WTC11 (cell line): ENCODE measurements around the gene C19orf67. TPM values are rescaled to one million over a fixed set of nuclear protein-coding genes. Genes with fewer than 3 reads are reported as not detected.
A peak's percentile ranks its signal among the peaks of the same experiment; 100 is the strongest.

Experiments used
- ATAC-seq: fragments of 200-7000 bp; cut with Tn5 transposase; 2 replicates; pipeline ENCODE4 v1.10.0; 2021; ENCODE audit warnings: mild to moderate bottlenecking, moderate library complexity
- CTCF ChIA-PET: fragments of 300-600 bp; sonication (Branson Sonifier 250); formaldehyde crosslinking; loops from one replicate; lab custom pipeline; 2021; ENCODE audit warnings: antibody characterized with exemption; lab: Charles Lee
- POLR2A ChIA-PET: fragments of 350-600 bp; sonication (Branson Sonifier 250); formaldehyde crosslinking; loops from one replicate; lab custom pipeline; 2021; ENCODE audit warnings: antibody characterized with exemption; lab: Charles Lee
- DNase-seq: peaks from one replicate; pipeline ENCODE4 v3.0.0; 2021; ENCODE audit warnings: low spot score
- H3K27ac Mint-ChIP-seq: 2 replicates; pipeline ENCODE4 v1.8.0; 2021; ENCODE audit warnings: mixed read lengths
- H3K27me3 Mint-ChIP-seq: 2 replicates; pipeline ENCODE4 v1.8.0; 2021; ENCODE audit warnings: low read depth, mild to moderate bottlenecking, moderate library complexity, mixed read lengths
- H3K36me3 Mint-ChIP-seq: 2 replicates; pipeline ENCODE4 v1.8.0; 2021; ENCODE audit warnings: mixed read lengths
- H3K4me1 Mint-ChIP-seq: 2 replicates; pipeline ENCODE4 v1.8.0; 2022; ENCODE audit warnings: mixed read lengths
- H3K4me3 Mint-ChIP-seq: 2 replicates; pipeline ENCODE4 v1.8.0; 2021; ENCODE audit warnings: mild to moderate bottlenecking, moderate library complexity, mixed read lengths
- H3K9me3 Mint-ChIP-seq: 2 replicates; pipeline ENCODE4 v1.8.0; 2021; ENCODE audit warnings: mixed read lengths
- E2F4 ChIP-seq: sonication (generic); formaldehyde crosslinking; IDR thresholded peaks from 2 replicates; pipeline ENCODE4 v1.8.1; 2022; ENCODE audit warnings: low read depth, mild to moderate bottlenecking, moderate library complexity, missing genetic modification reagents, borderline replicate concordance
- EMX1 ChIP-seq: fragments of 250-450 bp; sonication (Bioruptor Pico); IDR thresholded peaks from 2 replicates; pipeline ENCODE4 v1.8.0; 2021; ENCODE audit warnings: mild to moderate bottlenecking
- ERG ChIP-seq: fragments of 250-450 bp; sonication (Bioruptor Pico); IDR thresholded peaks from 2 replicates; pipeline ENCODE4 v1.8.0; 2021; ENCODE audit warnings: mild to moderate bottlenecking
- FOXK1 ChIP-seq: sonication (generic); formaldehyde crosslinking; IDR thresholded peaks from 2 replicates; pipeline ENCODE4 v1.8.0; 2022; ENCODE audit warnings: mild to moderate bottlenecking, moderate library complexity, missing genetic modification reagents
- GABPB1 ChIP-seq: sonication (generic); formaldehyde crosslinking; IDR thresholded peaks from 2 replicates; pipeline ENCODE4 v1.8.1; 2023; ENCODE audit warnings: mild to moderate bottlenecking, missing genetic modification reagents
- GTF2I ChIP-seq: fragments of 250-450 bp; sonication (Bioruptor Pico); conservative IDR thresholded peaks from 2 replicates; pipeline ENCODE4 v1.4.0; 2021; ENCODE audit warnings: mild to moderate bottlenecking
- HMGXB4 ChIP-seq: sonication (generic); formaldehyde crosslinking; IDR thresholded peaks from 2 replicates; pipeline ENCODE4 v1.8.1; 2023; ENCODE audit warnings: mild to moderate bottlenecking, moderate library complexity, missing genetic modification reagents
- IRF1 ChIP-seq: sonication (generic); formaldehyde crosslinking; IDR thresholded peaks from 2 replicates; pipeline ENCODE4 v1.8.0; 2023; ENCODE audit warnings: missing genetic modification reagents
- IRF2 ChIP-seq: sonication (generic); formaldehyde crosslinking; IDR thresholded peaks from 2 replicates; pipeline ENCODE4 v1.8.0; 2022; ENCODE audit warnings: low read depth, missing genetic modification reagents, borderline replicate concordance
- MAX ChIP-seq: sonication (generic); formaldehyde crosslinking; IDR thresholded peaks from 2 replicates; pipeline ENCODE4 v1.8.0; 2022; ENCODE audit warnings: mild to moderate bottlenecking, missing genetic modification reagents
- MYBL2 ChIP-seq: sonication (generic); formaldehyde crosslinking; IDR thresholded peaks from 2 replicates; pipeline ENCODE4 v1.8.1; 2023; ENCODE audit warnings: mild to moderate bottlenecking, moderate library complexity, missing genetic modification reagents
- NFE2L1 ChIP-seq: sonication (generic); formaldehyde crosslinking; IDR thresholded peaks from 2 replicates; pipeline ENCODE4 v1.8.1; 2023; ENCODE audit warnings: missing genetic modification reagents
- NFYB ChIP-seq: sonication (generic); formaldehyde crosslinking; conservative IDR thresholded peaks from 2 replicates; pipeline ENCODE4 v1.8.0; 2022; ENCODE audit warnings: low read depth, missing genetic modification reagents
- NR2C2 ChIP-seq: sonication (generic); formaldehyde crosslinking; IDR thresholded peaks from 2 replicates; pipeline ENCODE4 v1.8.0; 2022; ENCODE audit warnings: mild to moderate bottlenecking, missing genetic modification reagents
- PRRX2 ChIP-seq: fragments of 250-450 bp; sonication (Bioruptor Pico); IDR thresholded peaks from 2 replicates; pipeline ENCODE4 v1.8.0; 2021; ENCODE audit warnings: mild to moderate bottlenecking
- SP1 ChIP-seq: sonication (generic); formaldehyde crosslinking; conservative IDR thresholded peaks from 2 replicates; pipeline ENCODE4 v1.8.1; 2022; ENCODE audit warnings: missing genetic modification reagents
- TEAD1 ChIP-seq: sonication (generic); formaldehyde crosslinking; IDR thresholded peaks from 2 replicates; pipeline ENCODE4 v1.8.0; 2022; ENCODE audit warnings: mild to moderate bottlenecking, missing genetic modification reagents
- ZMAT4 ChIP-seq: fragments of 250-450 bp; sonication (Bioruptor Pico); IDR thresholded peaks from 2 replicates; pipeline ENCODE4 v1.9.0; 2021; ENCODE audit warnings: mild to moderate bottlenecking
- ZNF138 ChIP-seq: sonication (generic); formaldehyde crosslinking; conservative IDR thresholded peaks from 2 replicates; pipeline ENCODE4 v1.8.1; 2022; ENCODE audit warnings: mild to moderate bottlenecking, moderate library complexity, missing genetic modification reagents
- ZNF219 ChIP-seq: sonication (generic); formaldehyde crosslinking; IDR thresholded peaks from 2 replicates; pipeline ENCODE4 v1.8.0; 2023; ENCODE audit warnings: missing genetic modification reagents, mild to moderate bottlenecking, borderline replicate concordance
- ZNF416 ChIP-seq: fragments of 250-450 bp; sonication (Bioruptor Pico); IDR thresholded peaks from 2 replicates; pipeline ENCODE4 v1.9.0; 2021; ENCODE audit warnings: mild to moderate bottlenecking, inconsistent platforms
- ZNF671 ChIP-seq: fragments of 250-450 bp; sonication (Bioruptor Pico); IDR thresholded peaks from 2 replicates; pipeline ENCODE4 v1.8.0; 2021; ENCODE audit warnings: mild to moderate bottlenecking
- total RNA-seq: library from RNA; stranded (reverse); gene quantifications from 3 replicates; pipeline ENCODE4 v1.2.3, GENCODE V29; 2021
- TF ChIP-seq, protein P1 (sequence below): sonication (generic); formaldehyde crosslinking; conservative IDR thresholded peaks from 2 replicates; pipeline ENCODE4 v1.8.1; 2022; ENCODE audit warnings: mild to moderate bottlenecking, missing genetic modification reagents
- TF ChIP-seq, protein P2 (sequence below): sonication (generic); formaldehyde crosslinking; IDR thresholded peaks from 2 replicates; pipeline ENCODE4 v1.8.1; 2023; ENCODE audit warnings: mild to moderate bottlenecking, missing genetic modification reagents, moderate library complexity

The C19orf67 gene
- total RNA-seq, 1 experiment from 2014 or later, result 0.35 TPM

DNA sequence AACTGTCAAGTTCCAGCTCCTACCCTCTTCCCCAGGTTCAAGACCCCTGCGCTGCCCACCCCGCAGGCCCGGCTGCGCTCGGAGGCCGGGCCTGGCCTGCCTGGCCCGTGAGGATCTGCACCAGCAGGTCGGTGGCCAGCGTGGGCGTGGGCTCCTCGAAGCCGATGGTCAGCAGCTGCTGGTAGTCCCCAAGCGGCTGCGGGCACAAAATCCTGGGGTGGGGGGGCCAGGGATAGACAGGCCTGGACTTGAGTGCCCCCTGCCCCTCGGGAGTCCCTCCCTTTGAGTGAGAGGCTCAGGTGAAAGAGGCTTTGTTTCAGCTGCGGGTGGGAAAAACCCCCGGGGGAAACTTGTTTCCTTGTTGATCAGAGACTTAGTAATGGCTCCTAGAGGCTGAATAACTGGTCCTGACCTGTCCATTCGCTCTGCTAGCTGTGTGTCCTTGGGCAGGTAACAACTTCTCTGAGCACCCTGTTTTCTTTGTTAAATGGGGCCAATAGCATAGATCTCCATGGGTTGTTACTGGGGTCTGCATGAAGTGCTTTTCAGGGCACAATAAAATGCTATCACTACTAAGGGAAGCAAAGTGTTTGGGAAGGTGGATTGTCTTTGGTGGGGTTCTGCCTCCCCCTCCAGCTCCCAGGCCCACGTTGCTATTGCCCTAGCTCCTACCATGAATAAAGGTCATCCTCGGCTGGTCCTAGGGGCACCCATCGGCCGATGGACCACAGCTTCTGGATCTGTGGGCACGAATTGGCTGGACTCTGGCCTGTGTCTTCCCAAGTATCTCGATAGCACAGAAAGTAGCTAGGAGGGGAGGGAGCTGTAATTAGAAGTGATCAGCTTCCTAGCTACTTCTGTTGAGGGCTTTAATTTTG, 3.5 kb downstream of the C19orf67 start (continued):
- TF ChIP-seq ZNF671 (CRISPR knock-in tag), result no peak
- no peak for TF ChIP-seq ZNF219 (CRISPR knock-in tag)
- no peak for TF ChIP-seq GTF2I (CRISPR knock-in tag)
- TF ChIP-seq IRF1 (CRISPR knock-in tag), result no peak

DNA sequence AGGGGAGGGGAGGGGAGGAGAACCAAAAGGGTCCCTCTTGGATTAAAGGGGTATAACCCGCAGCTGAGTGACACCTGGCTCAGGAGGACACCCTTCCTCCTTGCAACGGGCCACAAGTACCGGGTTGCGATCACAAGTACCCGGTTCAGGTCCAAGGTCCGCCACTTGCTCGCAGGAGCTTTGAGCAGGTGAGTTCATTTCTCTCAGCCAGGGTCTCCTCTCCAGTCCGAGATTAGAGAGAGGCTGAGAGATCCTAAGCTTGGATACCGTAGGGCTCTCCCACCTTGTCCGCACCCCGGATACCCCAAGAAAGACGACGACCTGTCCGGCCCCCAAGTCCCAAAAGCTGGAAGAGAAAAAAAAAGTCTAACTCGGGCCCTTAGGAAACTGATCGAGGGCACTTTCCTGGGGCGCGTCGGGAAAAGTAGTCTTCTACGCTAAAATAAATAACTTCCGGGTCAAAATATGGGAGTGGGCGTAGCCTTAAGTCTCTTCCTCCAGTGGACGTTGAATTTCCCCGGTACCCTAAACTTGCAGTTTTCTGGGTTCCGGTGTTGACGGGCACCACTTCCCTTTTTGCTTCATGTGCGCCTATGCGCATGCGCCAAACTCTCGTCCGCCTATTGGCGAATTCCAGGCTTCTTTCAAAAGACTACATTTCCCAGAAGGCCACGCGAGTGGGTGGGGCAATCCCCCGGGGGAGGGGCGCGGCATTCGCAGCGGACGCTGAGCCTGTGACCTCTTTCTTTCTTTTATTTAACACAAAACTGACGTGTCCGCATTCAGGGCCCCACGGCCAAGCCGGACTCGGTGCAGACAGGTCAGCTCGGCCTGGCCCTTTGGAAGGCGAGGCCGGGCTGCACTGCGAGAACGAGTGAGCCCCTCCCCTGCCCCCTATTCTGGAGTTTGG, 4.4 kb downstream of the C19orf67 start:
- no peaks in the 10 kb centered on the region for H3K36me3 Mint-ChIP-seq
- H3K27me3 Mint-ChIP-seq, result peaks cover 41% of the 10 kb centered on the region
- ATAC-seq, result peak; percentile 86
- no peaks in the 10 kb centered on the region for H3K9me3 Mint-ChIP-seq
- DNase-seq, result peak; percentile 100
- CTCF ChIA-PET, result interaction anchor here (0.6 to 1.8 kb wide), 13 partner anchors 9 to 325 kb away, joined by 3 to 8 read pairs (median 4); partner anchors contain the start of genes ASF1B and MISP3
- H3K4me1 Mint-ChIP-seq, result peaks cover 3% of the 10 kb centered on the region
- H3K4me3 Mint-ChIP-seq, result peak overlapping the region; percentile 89
- TF ChIP-seq ZNF671 (CRISPR knock-in tag) (no peak), TEAD1 (CRISPR knock-in tag) (0 out of 2 replicates have a peak, but pooled peaks have one; percentile 62), ZNF416 (CRISPR knock-in tag) (no peak), E2F4 (no peak), ZNF138 (CRISPR knock-in tag) (no peak), EMX1 (CRISPR knock-in tag) (no peak), NR2C2 (CRISPR knock-in tag) (peak; percentile 91), NFYB (CRISPR knock-in tag) (peak; percentile 44; the same call in 1 of the 2 replicates), GABPB1 (CRISPR knock-in tag) (peak; percentile 72; the same call in 1 of the 2 replicates), FOXK1 (CRISPR knock-in tag) (peak; percentile 67; the same call in 1 of the 2 replicates), NFE2L1 (CRISPR knock-in tag) (no peak), SP1 (CRISPR knock-in tag) (peak; percentile 98)
- TF ChIP-seq, protein P1, sequence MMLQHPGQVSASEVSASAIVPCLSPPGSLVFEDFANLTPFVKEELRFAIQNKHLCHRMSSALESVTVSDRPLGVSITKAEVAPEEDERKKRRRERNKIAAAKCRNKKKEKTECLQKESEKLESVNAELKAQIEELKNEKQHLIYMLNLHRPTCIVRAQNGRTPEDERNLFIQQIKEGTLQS, result no peak
- TF ChIP-seq, protein P2, sequence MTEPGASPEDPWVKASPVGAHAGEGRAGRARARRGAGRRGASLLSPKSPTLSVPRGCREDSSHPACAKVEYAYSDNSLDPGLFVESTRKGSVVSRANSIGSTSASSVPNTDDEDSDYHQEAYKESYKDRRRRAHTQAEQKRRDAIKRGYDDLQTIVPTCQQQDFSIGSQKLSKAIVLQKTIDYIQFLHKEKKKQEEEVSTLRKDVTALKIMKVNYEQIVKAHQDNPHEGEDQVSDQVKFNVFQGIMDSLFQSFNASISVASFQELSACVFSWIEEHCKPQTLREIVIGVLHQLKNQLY, result no peak
- TF ChIP-seq, all 79 proteins: peak for 6
- POLR2A ChIA-PET, result interaction anchor here (1.0 kb wide), 1 partner anchor 55 kb away, joined by 3 read pairs; the partner anchor contains the start of gene ASF1B
- no peak overlapping the region for H3K27ac Mint-ChIP-seq

- no peak overlapping the region for H3K27ac Mint-ChIP-seq
- no peak for ATAC-seq
- TF ChIP-seq ZMAT4 (CRISPR knock-in tag) (no peak), ERG (no peak), ZNF671 (CRISPR knock-in tag) (no peak), MYBL2 (CRISPR knock-in tag) (no peak), PRRX2 (CRISPR knock-in tag) (no peak), IRF2 (no peak), HMGXB4 (CRISPR knock-in tag) (no peak), ZNF416 (CRISPR knock-in tag) (no peak), MAX (CRISPR knock-in tag) (no peak)
- TF ChIP-seq, protein P1, result no peak
Observed at GRCh38 chr19:14078411-14078810, 7.2 kb downstream of the C19orf67 start.

More at GRCh38 chr19:14078411-14078810, 7.2 kb downstream of the C19orf67 start:
- ChIA-PET CTCF (interaction anchor here (0.7 to 1.4 kb wide), 4 partner anchors 20 to 463 kb away, joined by 3 to 6 read pairs (median 3); partner anchors contain the start of gene IL27RA), POLR2A (interaction anchor here (0.7 kb wide), 1 partner anchor 13 kb away, joined by 3 read pairs; no protein-coding TSS in a partner anchor)
- Mint-ChIP-seq H3K4me1 (peaks cover 8% of the 10 kb centered on the region; the same call in 1 of the 2 replicates), H3K9me3 (no peaks in the 10 kb centered on the region), H3K36me3 (no peaks in the 10 kb centered on the region), H3K27me3 (peaks cover 53% of the 10 kb centered on the region), H3K4me3 (no peak overlapping the region)
- no peak for DNase-seq
